SH-SY5Y (cell line): ENCODE measurements around the gene KCNAB1.

Experiments used
- GATA2 ChIP-seq: IDR thresholded peaks from 2 replicates; pipeline ENCODE4 v1.6.1; 2011; ENCODE audit warnings: mild to moderate bottlenecking, low read depth, low read length
- GATA3 ChIP-seq: IDR thresholded peaks from 2 replicates; pipeline ENCODE4 v1.6.1; 2011; ENCODE audit warnings: low read depth, mild to moderate bottlenecking, low read length, moderate library complexity

- TF ChIP-seq GATA3, result no peak
- no peak for TF ChIP-seq GATA2
Measured at GRCh38 chr3:156349111-156349510, 228.7 kb downstream of the KCNAB1 start.
